ENCODE data around the gene VPS72.

DNA sequence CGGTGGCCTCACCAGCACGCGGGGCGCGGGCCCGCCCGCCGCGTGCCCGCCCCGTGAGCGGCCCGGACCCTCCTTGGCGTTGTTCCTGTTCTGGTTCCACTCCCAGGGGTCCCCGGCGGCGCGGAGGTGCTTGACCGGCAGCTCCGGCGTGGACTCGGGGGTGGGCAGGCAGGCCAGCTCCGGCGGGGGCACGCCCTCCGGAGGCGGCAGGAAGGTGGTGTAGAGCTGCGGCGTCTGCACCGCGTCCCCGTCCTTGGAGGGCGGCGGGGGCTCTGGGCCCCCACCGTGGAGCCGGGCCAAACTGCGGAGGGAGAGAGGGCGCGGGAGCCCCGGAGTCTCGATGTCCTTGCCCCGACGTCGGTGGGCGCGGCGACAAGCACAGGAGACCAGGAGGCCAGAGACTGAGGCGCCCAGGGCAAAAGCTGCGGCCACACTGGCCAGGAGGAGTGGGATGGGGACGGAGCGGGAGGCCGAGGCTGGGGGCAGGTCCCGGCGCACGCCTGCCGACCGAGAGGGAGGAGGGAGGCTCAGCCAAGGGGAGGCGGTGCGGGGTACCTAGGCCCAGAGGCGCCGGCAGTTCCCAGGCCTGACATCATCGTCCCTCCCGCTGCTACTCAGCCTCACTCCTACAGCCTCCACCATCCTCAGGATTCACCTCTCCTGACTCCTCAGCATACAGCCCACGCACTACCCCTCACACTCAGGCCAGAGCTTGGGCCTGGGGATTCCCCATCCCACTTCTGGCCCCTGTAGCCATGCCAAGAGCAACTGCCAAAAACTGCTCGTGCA is 56.8 kb downstream of the VPS72 start:
- TF ChIP-seq CTCF (IDR thresholded peaks at IDR 0.05) = no peak
- TF ChIP-seq POLR2AphosphoS5 (IDR thresholded peaks at IDR 0.05) = no peak
- TF ChIP-seq EP300 (IDR thresholded peaks at IDR 0.05) = no peak

All from gastroesophageal sphincter (tissue), 3 donors.